ENCODE results near the gene CTNNA3.

Gene CTNNA3

GRCh38 chr10:67666416-67667034 lies 29.5 kb downstream of the CTNNA3 start:
- in situ Hi-C loops (cut with HindIII; ENCODE audit: low sequenced_read_pairs), result no loop called here

GRCh38 chr10:67665491-67665890 lies 30.5 kb downstream of the CTNNA3 start:
- in situ Hi-C loops (cut with HindIII; ENCODE audit: low sequenced_read_pairs), result no loop called here

GRCh38 chr10:67664942-67665341 lies 31.1 kb downstream of the CTNNA3 start:
- in situ Hi-C loops (cut with HindIII; ENCODE audit: low sequenced_read_pairs), result no loop called here

GRCh38 chr10:67663449-67664087 lies 32.4 kb downstream of the CTNNA3 start:
- in situ Hi-C loops (cut with HindIII; ENCODE audit: low sequenced_read_pairs), result no loop called here

- in situ Hi-C loops (cut with HindIII; ENCODE audit: low sequenced_read_pairs), result no loop called here
These were observed 33.6 kb downstream of the CTNNA3 start for GRCh38 chr10:67662415-67662814.

GRCh38 chr10:67659497-67659896 lies 36.5 kb downstream of the CTNNA3 start:
- in situ Hi-C loops (cut with HindIII; ENCODE audit: low sequenced_read_pairs), result loop anchor here (5.0 to 10.0 kb wide), 2 partner anchors 37 to 175 kb away; no protein-coding TSS in a partner anchor

GRCh38 chr10:67657775-67658174 lies 38.2 kb downstream of the CTNNA3 start:
- in situ Hi-C loops (cut with HindIII; ENCODE audit: low sequenced_read_pairs), result loop anchor here (5.0 to 10.0 kb wide), 2 partner anchors 35 to 173 kb away; no protein-coding TSS in a partner anchor

- in situ Hi-C loops (cut with HindIII; ENCODE audit: low sequenced_read_pairs), result loop anchor here (10.0 kb wide), 1 partner anchor 166 kb away; no protein-coding TSS in a partner anchor
These were observed 45.4 kb downstream of the CTNNA3 start for GRCh38 chr10:67650558-67650957.

- in situ Hi-C loops (cut with HindIII; ENCODE audit: low sequenced_read_pairs), result no loop called here
These were observed 47.3 kb downstream of the CTNNA3 start for GRCh38 chr10:67648613-67649229.

- in situ Hi-C loops (cut with HindIII; ENCODE audit: low sequenced_read_pairs), result no loop called here
These were observed 65.1 kb downstream of the CTNNA3 start for GRCh38 chr10:67630904-67631303.

- in situ Hi-C loops (cut with HindIII; ENCODE audit: low sequenced_read_pairs), result no loop called here
These were observed 66.5 kb downstream of the CTNNA3 start for GRCh38 chr10:67629461-67629971.

GRCh38 chr10:67622984-67623383 lies 73.0 kb downstream of the CTNNA3 start:
- in situ Hi-C loops (cut with HindIII; ENCODE audit: low sequenced_read_pairs), result loop anchor here (5.0 kb wide), 1 partner anchor 34 kb away; no protein-coding TSS in a partner anchor

GRCh38 chr10:67622511-67622910 lies 73.5 kb downstream of the CTNNA3 start:
- in situ Hi-C loops (cut with HindIII; ENCODE audit: low sequenced_read_pairs), result loop anchor here (5.0 kb wide), 1 partner anchor 35 kb away; no protein-coding TSS in a partner anchor

- in situ Hi-C loops (cut with HindIII; ENCODE audit: low sequenced_read_pairs), result loop anchor here (5.0 kb wide), 1 partner anchor 35 kb away; no protein-coding TSS in a partner anchor
These were observed 74.2 kb downstream of the CTNNA3 start for GRCh38 chr10:67621834-67622233.

GRCh38 chr10:67618116-67618515 lies 77.9 kb downstream of the CTNNA3 start:
- in situ Hi-C loops (cut with HindIII; ENCODE audit: low sequenced_read_pairs), result no loop called here

GRCh38 chr10:67612577-67613537 lies 83.1 kb downstream of the CTNNA3 start:
- in situ Hi-C loops (cut with HindIII; ENCODE audit: low sequenced_read_pairs), result no loop called here

- in situ Hi-C loops (cut with HindIII; ENCODE audit: low sequenced_read_pairs), result no loop called here
These were observed 83.8 kb downstream of the CTNNA3 start for GRCh38 chr10:67612176-67612575.

GRCh38 chr10:67609996-67610793 lies 85.8 kb downstream of the CTNNA3 start:
- in situ Hi-C loops (cut with HindIII; ENCODE audit: low sequenced_read_pairs), result no loop called here

GRCh38 chr10:67608001-67608400 lies 88.0 kb downstream of the CTNNA3 start:
- in situ Hi-C loops (cut with HindIII; ENCODE audit: low sequenced_read_pairs), result no loop called here

- in situ Hi-C loops (cut with HindIII; ENCODE audit: low sequenced_read_pairs), result no loop called here
These were observed 88.5 kb downstream of the CTNNA3 start for GRCh38 chr10:67607472-67607871.
